ENCODE results near the gene MYH2. TPM values are rescaled to one million over a fixed set of nuclear protein-coding genes. Genes with fewer than 3 reads are reported as not detected.

MYH2 gene
- total RNA-seq (2013): 0.02 TPM
- not detected for polyA plus RNA-seq
- not detected in 2 replicates for polyA minus RNA-seq
- total RNA-seq: 0 to 2.2 (median 0.08) reads per million in 11 experiments

GRCh38 chr17:10549096-10549842 is at the start of gene MYH2:
Gene MYH2 (minus strand): TSS chr17:10549658. CDS start chr17:10547920, 1,738 bp downstream.
- Histone ChIP-seq H3K9ac (ENCODE audit: insufficient read depth, low read length, poor library complexity, severe bottlenecking) (no peak within 1 kb of the TSS), H3K4me3 (replicated peaks in 1 of 3; ENCODE audit: low read depth in 2 of 3, low read length in 3 of 3) (no peak within 1 kb of the TSS), H2AFZ (ENCODE audit: insufficient read depth, low read depth, low read length, poor library complexity, severe bottlenecking) (no peak within 1 kb of the TSS), H3K36me3 (replicated peaks in 1 of 2; ENCODE audit: control insufficient read depth in 1 of 2, insufficient read depth in 2 of 2, low read length in 2 of 2) (no peaks in the 10 kb centered on the region), H4K20me1 (ENCODE audit: insufficient read depth, low read length) (no peaks in the 10 kb centered on the region), H3K27ac (ENCODE audit: low read depth in 1 of 2, low read length in 2 of 2) (no peak within 1 kb of the TSS), H3K9me3 (replicated peaks in 1 of 2; ENCODE audit: control insufficient read depth in 1 of 2, insufficient read depth in 1 of 2, low read length in 2 of 2) (no peaks in the 10 kb centered on the region), H3K27me3 (ENCODE audit: control insufficient read depth in 2 of 2, insufficient read depth in 2 of 2, low read length in 2 of 2) (peaks cover 5 to 9% of the 10 kb centered on the region in 2 donors), H3K4me1 (ENCODE audit: control insufficient read depth in 1 of 2, insufficient read depth in 2 of 2, low read length in 2 of 2) (no peaks in the 10 kb centered on the region), H3K79me2 (ENCODE audit: insufficient read depth, low read length) (no peaks in the 10 kb centered on the region), H3K4me2 (replicated peaks; ENCODE audit: extremely low read depth, low read length, poor library complexity, severe bottlenecking) (no peak within 1 kb of the TSS)
- WGBS (ENCODE audit: insufficient coverage): 38% methylated on average over 4 of the region's 9 CpGs
- peaks cover 0 to 3% (median 0%) of the 10 kb centered on the region in 7 donors for H3K9me3 Mint-ChIP-seq
- peaks cover 8 to 10% (median 8%) of the 10 kb centered on the region in 3 donors for H3K27me3 Mint-ChIP-seq (ENCODE audit: low read depth in 3 of 3)
- intact Hi-C loops (cut with micrococcal nuclease): no loop called here
- H3K27ac Mint-ChIP-seq: no peak within 1 kb of the TSS
- H3K4me1 Mint-ChIP-seq: no peaks in the 10 kb centered on the region
- no peak for DNase-seq
- H3K36me3 Mint-ChIP-seq: no peaks in the 10 kb centered on the region
- no peak within 1 kb of the TSS for H3K4me3 Mint-ChIP-seq
- TF ChIP-seq CTCF (IDR thresholded peaks at IDR 0.05): no peak

GRCh38 chr17:10598621-10599020 is 49.2 kb upstream of the MYH2 start:
- Histone ChIP-seq H4K20me1 (ENCODE audit: insufficient read depth, low read length) (no peaks in the 10 kb centered on the region), H3K4me3 (replicated peaks in 1 of 3; ENCODE audit: low read depth in 2 of 3, low read length in 3 of 3) (no peak overlapping the region), H3K4me2 (replicated peaks; ENCODE audit: extremely low read depth, low read length, poor library complexity, severe bottlenecking) (no peak overlapping the region), H3K9me3 (replicated peaks in 1 of 2; ENCODE audit: control insufficient read depth in 1 of 2, insufficient read depth in 1 of 2, low read length in 2 of 2) (no peaks in the 10 kb centered on the region), H3K36me3 (replicated peaks in 1 of 2; ENCODE audit: control insufficient read depth in 1 of 2, insufficient read depth in 2 of 2, low read length in 2 of 2) (no peaks in the 10 kb centered on the region), H3K9ac (ENCODE audit: insufficient read depth, low read length, poor library complexity, severe bottlenecking) (no peak overlapping the region), H2AFZ (ENCODE audit: insufficient read depth, low read depth, low read length, poor library complexity, severe bottlenecking) (no peak overlapping the region), H3K4me1 (ENCODE audit: control insufficient read depth in 1 of 2, insufficient read depth in 2 of 2, low read length in 2 of 2) (no peaks in the 10 kb centered on the region), H3K79me2 (ENCODE audit: insufficient read depth, low read length) (no peaks in the 10 kb centered on the region), H3K27me3 (ENCODE audit: control insufficient read depth in 2 of 2, insufficient read depth in 2 of 2, low read length in 2 of 2) (peaks cover 0 to 5% of the 10 kb centered on the region in 2 donors), H3K27ac (ENCODE audit: low read depth in 1 of 2, low read length in 2 of 2) (no peak overlapping the region)
- Mint-ChIP-seq H3K36me3 (no peaks in the 10 kb centered on the region), H3K27ac (no peak overlapping the region), H3K27me3 (ENCODE audit: low read depth in 3 of 3) (peaks cover 6 to 20% (median 7%) of the 10 kb centered on the region in 3 donors), H3K4me3 (no peak overlapping the region), H3K9me3 (peaks cover 0 to 3% (median 0%) of the 10 kb centered on the region in 7 donors), H3K4me1 (no peaks in the 10 kb centered on the region)
- DNase-seq: no peak
- no peak for TF ChIP-seq CTCF (IDR thresholded peaks at IDR 0.05)
- 100% methylated on average over 1 of the region's 2 CpGs for WGBS (ENCODE audit: insufficient coverage)
- intact Hi-C loops (cut with micrococcal nuclease): no loop called here
